SH-SY5Y (cell line): ENCODE results near the gene GMDS.

Source experiments
- GATA2 ChIP-seq: IDR thresholded peaks from 2 replicates; pipeline ENCODE4 v1.6.1; 2011; ENCODE audit warnings: mild to moderate bottlenecking, low read depth, low read length
- GATA3 ChIP-seq: IDR thresholded peaks from 2 replicates; pipeline ENCODE4 v1.6.1; 2011; ENCODE audit warnings: low read depth, mild to moderate bottlenecking, low read length, moderate library complexity

Gene GMDS

DNA sequence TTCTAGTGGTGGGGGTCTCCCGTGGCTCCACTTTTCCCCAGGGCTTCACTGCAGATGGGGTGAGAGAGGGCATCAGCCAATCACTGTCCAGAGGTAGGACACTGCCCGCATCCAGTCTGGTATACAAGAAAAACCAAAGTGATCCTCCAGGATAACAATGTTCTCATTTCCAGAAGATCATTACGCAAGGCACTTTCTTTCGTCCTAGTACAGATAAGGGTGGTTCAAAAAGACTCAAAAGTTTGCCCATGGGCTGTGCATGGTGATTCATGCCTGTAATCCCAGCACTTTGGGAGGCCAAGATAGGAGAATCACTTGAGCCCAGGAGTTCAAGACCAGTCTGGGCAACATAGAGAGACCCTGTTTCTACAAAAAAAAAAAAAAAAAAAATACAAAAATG lies 16.4 kb downstream of the GMDS start:
- no peak for TF ChIP-seq GATA3

DNA sequence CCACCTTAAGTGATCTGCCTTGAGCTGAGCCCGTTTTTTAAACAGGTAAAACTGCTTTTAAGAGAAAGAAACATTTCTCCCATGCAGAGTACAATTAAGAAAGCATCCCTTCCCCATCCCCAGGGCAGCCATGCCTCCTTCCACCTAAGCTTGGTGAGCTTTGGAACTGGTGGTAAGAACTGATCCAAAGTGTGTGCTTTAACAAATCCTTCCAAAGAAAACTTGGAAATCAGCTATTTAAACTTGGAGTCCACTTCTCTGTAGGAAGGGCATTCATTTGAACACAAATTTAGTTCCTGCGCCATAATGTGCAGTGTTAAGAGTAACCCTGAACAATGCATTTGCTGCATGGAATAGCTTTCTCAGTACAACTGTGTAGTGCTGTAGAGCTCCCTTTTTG lies 17.0 kb downstream of the GMDS start:
- TF ChIP-seq GATA3 (no peak), GATA2 (no peak)

DNA sequence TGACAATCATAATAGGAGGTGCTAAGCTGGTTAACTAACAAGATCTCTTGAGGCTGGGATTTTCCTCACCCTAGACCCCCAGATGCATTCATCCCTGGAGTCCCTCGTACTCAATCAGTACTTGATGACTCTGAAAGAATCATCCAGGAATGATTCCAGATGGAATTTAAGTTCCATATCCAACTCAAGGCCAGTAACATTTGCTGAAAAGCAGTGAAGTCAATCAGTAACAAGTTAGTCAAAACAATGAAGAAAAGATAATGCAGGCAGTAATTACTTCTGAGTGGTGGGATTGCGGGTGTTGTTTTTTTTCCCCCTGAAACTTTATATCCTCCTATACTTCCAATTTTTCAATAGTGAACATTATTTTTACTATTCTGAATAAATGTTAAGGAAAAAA lies 18.6 kb downstream of the GMDS start:
- TF ChIP-seq GATA2 (no peak), GATA3 (no peak)

DNA sequence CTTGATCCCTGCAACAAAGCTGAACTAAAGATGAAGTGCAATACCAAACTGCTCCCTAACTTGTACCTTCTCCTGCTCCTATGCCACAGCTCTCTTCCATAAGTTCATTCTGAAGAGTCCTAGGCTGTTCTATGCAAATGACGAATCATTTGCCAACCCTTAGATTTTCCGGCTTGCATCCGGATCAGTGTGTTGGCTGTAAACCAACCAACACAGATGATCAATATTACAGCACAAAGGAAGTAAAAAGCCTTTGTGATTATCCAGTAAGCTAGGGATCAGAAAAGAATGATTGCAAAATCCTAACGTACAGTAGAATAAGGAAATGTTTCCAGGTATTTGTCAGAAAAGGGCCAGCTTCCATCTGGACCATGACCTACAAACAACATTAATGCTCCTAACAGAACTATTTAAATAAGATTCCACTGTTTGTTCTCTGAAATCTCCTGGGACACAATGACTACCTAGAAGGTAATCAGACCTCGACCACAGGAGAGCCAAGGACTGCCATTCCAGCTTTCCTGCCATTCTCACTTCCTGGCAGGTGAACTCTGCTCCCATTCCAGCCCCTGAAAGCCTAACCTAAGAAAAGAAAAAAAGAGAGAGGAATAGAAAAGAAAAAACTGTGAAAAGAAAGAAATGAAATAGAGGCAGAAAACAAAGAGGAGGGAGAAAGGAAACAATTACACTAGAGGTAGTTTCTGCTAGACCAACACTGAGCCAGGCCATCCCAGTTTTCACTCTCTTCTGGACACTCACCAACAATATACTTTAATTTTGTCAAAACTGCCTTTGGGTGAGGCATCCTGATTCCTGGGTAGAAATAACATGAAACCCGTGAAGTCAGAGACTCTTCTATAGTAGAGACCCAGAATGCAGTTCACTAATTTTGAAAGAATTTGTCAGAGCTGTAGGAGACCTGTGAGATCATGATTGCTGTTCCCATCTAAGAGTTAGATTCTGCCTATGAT lies 19.7 kb downstream of the GMDS start:
- TF ChIP-seq GATA2 (no peak), GATA3 (no peak)

DNA sequence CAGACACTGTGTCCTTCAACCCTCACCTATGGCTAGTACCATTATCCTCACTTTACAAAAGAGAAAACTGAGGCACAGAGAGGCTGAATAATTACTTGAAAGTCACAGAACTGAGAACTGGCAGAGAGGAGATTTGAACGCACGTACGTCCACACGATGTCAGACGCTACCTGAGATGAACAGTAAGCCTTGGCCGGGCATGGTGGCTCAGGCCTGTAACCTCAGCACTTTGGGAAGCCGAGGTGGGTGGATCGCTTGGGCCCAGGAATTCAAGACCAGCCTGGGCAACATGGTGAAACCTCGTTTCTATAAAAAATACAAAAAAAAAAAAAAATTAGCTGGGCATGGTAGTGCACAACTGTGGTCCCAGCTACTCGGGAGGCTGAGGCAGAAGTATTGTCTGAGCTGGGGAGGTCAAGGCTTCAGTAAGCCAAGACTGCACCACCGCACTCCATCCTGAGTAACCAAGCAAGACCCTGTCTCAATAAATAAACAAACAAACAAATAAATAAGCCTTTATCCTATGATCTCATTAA lies 20.5 kb downstream of the GMDS start:
- TF ChIP-seq GATA2 (no peak), GATA3 (no peak)

DNA sequence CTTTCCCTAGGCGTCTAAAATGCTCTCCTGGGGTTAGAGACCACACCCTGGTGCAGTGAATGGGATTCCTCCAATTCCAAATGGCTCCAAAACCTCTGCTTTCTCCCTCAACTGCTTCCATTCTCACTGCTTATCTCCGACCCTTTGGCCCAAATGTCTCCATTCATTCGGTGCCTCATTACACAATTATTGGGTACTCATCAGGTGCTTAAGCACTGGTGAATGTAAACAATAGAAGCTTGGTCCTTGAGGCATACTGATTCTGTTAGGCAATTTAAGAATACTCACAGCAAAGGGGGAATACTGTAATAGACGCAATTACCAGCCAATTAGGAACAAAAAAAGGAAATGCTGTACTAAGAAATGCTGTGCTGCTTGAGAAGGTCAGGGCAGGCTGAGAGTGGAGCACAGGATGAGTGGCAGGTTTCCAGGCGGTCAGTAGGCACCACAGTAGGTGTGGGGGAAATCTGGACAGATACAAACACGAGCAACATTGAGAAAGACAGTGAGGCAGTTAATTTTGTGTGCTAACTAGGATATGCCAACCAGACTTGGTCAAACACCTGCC lies 23.0 kb downstream of the GMDS start:
- TF ChIP-seq GATA2 (no peak), GATA3 (no peak)

DNA sequence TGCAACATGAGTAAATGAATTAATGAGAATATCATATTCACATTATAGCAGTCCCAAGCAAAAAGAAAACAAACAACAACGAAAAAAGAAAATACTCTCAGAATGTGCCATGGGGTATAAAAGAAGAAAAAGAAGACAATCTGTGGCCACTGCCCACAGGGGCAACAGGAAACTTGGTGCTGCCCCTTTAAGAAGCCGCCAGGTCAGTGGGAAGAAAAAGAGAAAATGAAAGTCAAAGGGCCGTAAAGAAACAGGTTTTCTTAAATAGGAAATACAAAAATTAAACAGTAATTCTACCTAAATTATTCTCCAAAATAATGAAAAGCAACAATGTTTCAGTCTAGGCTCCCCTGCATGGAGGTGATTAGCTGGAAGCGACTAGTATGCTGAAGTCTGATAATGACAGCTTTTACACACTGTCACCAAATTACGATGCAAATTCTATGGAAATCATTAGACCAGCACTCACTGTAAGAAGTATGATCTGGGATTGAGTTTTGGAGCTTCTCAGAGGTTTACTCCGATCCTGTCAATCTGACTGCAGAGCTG lies 23.6 kb downstream of the GMDS start:
- no peak for TF ChIP-seq GATA3
- TF ChIP-seq GATA2: no peak

DNA sequence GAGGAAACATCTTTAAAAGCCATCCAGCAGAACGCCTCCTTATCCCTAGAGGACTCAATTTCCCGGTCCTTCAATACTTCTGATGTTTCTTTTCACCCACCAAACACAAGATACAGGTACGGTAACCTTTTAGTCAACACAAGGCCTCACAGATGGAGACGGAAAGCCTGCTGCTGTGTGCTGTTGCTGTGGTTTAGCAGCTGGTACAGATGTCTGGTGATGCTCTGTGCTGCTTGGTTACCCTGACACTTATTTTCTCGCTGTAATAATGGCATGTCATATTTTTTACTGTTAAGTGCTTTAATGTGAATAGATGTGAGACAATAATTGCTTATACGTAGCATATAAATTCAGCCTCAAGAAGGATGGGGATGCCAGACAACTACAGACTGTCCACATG lies 25.3 kb downstream of the GMDS start:
- TF ChIP-seq GATA2: no peak
- TF ChIP-seq GATA3: no peak

DNA sequence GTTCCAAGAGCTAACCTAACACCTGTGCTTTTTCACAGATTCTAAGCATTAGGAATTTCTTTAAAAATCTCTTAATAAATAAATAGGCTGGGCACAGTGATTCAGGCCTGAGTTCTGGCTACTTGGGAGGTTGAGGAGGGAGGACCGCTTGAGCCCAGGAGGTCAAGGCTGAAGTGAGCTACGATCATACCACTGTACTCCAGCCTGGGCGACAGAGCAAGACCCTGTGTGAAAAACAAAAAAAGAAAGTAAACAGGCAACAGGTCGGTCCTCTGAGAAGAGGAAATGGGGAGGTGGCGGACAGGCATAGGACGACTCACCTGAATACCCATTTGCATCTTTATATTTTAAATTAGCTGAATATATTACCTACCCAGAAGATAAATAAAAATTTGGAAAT lies 26.5 kb downstream of the GMDS start:
- no peak for TF ChIP-seq GATA2

DNA sequence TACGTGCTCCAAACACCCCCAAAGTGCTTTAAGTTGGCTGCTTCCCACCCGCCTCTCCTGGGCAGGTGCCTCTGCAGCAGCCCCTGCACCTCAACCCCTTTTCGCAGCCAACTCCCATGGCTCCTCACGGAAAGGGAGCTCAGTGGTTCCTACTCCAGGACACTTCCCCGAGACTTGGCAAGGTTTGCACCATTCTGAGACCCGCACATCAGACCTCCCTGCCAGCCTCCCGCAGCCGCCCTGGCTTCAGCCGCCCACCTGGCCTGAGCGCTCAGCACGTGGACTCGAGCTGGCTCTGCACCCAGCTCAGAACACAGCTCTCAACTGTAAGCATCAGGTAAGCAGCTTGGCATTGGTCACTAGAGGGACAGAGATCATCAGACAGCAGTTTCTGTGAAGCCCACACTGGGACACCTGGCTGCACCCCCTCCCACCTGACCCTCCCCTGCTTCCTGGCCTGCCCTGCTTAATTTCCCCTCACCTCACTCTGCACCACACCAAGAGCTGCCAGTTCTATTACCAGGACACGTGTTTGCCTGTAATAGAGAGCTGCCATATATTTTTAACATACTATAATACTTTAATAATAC lies 28.5 kb downstream of the GMDS start:
- TF ChIP-seq GATA3: no peak
- TF ChIP-seq GATA2: no peak

DNA sequence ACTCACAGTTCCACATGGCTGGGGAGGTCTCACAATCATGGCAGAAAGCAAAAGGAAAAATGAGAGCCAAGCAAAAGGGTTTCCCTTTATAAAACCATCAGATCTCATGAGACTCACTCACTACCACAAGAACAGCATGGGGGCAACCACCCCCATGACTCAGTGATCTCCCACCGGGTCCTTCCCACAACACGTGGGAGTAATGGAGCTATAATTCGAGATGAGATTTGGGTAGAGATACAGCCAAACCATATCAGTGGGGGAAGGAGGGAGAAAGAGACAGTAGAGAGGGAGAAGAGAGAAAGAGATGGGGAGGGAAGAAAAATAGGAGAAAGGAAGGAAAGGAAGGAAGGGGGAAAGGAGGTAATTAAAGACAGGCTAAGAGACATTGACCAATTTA lies 30.1 kb downstream of the GMDS start:
- no peak for TF ChIP-seq GATA2
- no peak for TF ChIP-seq GATA3

DNA sequence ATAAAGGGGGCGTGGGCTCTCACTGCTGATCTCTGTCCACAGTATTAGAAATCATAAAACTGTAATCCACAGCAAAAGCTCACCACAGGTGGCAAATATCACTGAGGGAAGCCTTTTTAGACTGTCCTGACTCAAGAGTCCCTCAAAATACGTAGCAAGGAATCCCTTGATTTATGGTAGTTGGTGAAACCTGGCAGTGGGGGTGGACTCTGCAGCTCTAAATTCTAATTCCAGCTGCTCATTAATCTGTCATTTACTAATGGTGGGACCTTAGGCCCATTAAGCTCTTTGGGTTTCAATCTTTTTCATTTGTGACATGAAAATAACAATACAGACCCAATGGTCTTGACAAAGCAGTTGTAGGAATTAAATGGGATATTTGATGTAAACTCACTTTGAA lies 32.3 kb downstream of the GMDS start:
- TF ChIP-seq GATA3 (no peak), GATA2 (no peak)

DNA sequence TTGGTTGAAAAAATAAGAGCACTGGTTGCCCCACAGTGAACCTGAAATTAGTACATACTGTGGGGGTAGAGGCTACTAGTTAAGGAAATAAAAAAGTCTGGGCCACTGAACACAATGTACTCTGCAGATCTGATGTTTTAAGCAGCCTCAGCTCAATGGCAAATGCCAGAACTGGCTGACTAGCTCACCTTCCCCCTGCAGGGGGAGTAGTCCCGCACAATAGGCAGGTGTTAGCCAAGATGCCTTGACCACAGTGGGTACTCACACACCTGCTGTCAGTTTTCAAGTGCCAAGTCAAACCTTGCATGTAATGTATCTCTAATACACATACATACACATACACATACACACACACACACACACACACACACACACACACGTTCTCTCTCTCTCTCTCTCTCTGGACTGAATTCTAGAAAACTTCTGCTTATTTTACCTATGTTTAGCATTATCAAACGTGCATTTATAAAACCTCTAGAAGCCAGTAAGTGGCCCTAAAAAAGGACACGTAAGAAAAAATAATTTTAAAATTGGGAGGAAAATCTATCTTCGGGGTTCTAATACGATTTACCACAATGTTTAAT lies 36.1 kb downstream of the GMDS start:
- TF ChIP-seq GATA3 (no peak), GATA2 (no peak)

DNA sequence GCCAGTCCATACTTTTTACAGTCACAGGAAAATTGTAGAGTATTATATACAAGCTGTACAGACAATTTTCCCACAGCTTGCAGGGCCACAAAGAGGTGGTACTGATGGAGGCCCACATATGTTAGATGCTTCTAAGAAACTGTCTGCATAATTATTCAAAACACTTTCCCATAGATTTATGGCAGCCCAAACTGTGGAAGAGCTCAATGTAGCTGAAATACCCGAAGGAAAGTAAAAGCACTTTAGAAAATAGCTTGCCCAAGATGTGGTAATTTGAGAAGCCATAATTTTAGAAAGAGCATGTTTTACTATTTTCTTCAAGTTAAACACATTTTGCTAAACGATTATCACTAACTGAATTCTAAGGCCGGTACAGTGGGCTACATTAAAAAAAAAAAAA lies 36.9 kb downstream of the GMDS start:
- TF ChIP-seq GATA3 (no peak), GATA2 (no peak)

DNA sequence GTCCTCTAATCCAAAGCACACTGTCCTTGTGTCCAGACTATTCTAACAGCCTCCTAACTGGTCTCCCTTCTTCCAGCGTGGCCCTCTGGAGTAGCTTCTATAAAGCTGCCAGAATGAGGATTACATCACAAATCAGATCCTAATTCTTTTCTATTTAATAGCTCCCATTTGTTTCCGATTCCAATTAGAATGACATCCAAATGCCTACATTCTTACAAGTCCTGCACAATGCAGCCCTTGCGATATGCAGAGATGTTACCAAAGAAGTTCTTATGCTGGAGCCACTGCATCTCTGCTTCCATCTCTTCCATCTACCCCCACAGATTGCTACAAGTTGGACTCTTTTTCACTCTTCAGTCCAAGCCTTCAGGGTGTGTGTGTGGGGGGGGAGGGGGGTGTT lies 40.0 kb downstream of the GMDS start:
- no peak for TF ChIP-seq GATA2
- no peak for TF ChIP-seq GATA3
